Endothelial cell of umbilical vein (primary cell): Measurements from ENCODE around the gene ZBTB4.

Experiments used
- EZH2 ChIP-seq: IDR thresholded peaks from 2 replicates; pipeline ENCODE4 v1.6.1; 2012; ENCODE audit warnings: borderline replicate concordance, low read depth, mild to moderate bottlenecking, moderate library complexity, low read length, inconsistent platforms; ENCODE audit not compliant: severe bottlenecking
- JUN ChIP-seq: IDR thresholded peaks from 2 replicates; pipeline ENCODE4 v1.6.1; 2011; ENCODE audit warnings: borderline replicate concordance, low read depth; ENCODE audit not compliant: insufficient read length, insufficient read depth
- POLR2A ChIP-seq: IDR thresholded peaks from 2 replicates; pipeline ENCODE4 v1.6.1; 2012; ENCODE audit warnings: low read depth, mild to moderate bottlenecking, control low read depth, low read length
- POLR2AphosphoS5 ChIP-seq: IDR thresholded peaks from 2 replicates; pipeline ENCODE4 v1.6.1; 2012; ENCODE audit warnings: low read depth, mild to moderate bottlenecking, control low read depth, low read length, moderate library complexity; ENCODE audit not compliant: insufficient read depth
- TF ChIP-seq, protein P1 (sequence below), 2 donors: IDR thresholded peaks; 1 replicate in 1 of 2; 2 replicates in 1 of 2; pipeline ENCODE4 v1.5.1; 2011; ENCODE audit warnings: low read length in 2 of 2, mild to moderate bottlenecking in 2 of 2, moderate library complexity in 2 of 2, control low read depth in 1 of 2, inconsistent platforms in 1 of 2, low read depth in 1 of 2; ENCODE audit not compliant: insufficient read depth in 1 of 2; ENCODE audit errors: extremely low read depth in 1 of 2
- TF ChIP-seq, protein P2 (sequence below): IDR thresholded peaks from 2 replicates; pipeline ENCODE4 v1.6.1; 2011; ENCODE audit not compliant: insufficient read depth, insufficient read length

DNA sequence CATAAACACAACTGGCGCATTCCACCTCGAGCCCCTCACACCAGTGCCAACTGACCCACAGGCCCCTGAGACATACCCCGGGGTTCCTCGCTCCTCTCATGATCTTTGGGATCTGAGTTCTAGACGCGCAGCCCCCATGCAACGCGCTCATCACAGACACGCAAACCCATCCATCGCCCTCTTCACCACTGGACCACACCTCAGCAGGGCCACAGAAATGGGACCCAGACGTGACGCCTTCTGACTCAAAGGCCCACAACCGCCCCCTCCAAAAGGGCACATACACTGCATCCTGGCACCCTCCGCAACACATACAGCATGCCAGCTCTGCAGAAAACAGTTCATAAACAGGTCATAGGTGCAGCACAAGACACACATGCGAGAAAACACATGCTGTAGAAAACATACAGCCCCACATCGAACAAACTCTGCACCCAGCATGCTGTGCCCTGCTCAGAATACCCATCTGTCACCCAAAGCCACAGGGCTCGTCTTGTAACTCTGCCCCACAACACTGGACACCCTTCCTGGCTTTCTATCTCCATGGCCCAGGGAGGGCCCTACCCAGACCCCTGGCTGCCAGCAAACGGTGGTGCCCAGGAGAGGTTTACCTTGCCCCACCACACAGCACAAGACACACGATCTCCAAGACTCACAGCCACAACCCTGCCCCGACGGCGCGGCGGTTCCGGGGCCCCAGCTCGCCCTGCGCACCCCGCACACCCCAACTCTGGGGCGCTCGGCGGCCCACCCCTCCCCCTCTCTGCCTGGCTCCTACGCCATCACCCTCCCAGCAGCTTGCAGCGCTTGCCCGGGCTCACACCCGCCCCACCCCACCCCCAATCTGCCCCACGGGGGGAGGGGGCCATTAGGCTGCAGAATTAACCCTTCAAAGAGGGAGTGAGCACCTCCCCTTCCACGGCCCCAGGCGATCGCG, 887 bp downstream of the ZBTB4 start:
- TF ChIP-seq, protein P1, sequence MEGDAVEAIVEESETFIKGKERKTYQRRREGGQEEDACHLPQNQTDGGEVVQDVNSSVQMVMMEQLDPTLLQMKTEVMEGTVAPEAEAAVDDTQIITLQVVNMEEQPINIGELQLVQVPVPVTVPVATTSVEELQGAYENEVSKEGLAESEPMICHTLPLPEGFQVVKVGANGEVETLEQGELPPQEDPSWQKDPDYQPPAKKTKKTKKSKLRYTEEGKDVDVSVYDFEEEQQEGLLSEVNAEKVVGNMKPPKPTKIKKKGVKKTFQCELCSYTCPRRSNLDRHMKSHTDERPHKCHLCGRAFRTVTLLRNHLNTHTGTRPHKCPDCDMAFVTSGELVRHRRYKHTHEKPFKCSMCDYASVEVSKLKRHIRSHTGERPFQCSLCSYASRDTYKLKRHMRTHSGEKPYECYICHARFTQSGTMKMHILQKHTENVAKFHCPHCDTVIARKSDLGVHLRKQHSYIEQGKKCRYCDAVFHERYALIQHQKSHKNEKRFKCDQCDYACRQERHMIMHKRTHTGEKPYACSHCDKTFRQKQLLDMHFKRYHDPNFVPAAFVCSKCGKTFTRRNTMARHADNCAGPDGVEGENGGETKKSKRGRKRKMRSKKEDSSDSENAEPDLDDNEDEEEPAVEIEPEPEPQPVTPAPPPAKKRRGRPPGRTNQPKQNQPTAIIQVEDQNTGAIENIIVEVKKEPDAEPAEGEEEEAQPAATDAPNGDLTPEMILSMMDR (IDR thresholded peaks at IDR 0.05; ENCODE audit: extremely low read depth in 1 of 2, insufficient read depth in 1 of 2, low read depth in 1 of 2, low read length in 2 of 2), result no peak
- TF ChIP-seq POLR2A (no peak), EZH2 (no peak), POLR2AphosphoS5 (peak; percentile 9), JUN (no peak)
- TF ChIP-seq, protein P2, sequence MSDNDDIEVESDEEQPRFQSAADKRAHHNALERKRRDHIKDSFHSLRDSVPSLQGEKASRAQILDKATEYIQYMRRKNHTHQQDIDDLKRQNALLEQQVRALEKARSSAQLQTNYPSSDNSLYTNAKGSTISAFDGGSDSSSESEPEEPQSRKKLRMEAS, result no peak
